Endothelial cell of umbilical vein (primary cell): Measurements from ENCODE around the gene PLA2G1B.

ENCODE experiments used
- EZH2 ChIP-seq: IDR thresholded peaks from 2 replicates; pipeline ENCODE4 v1.6.1; 2012; ENCODE audit warnings: borderline replicate concordance, low read depth, mild to moderate bottlenecking, moderate library complexity, low read length, inconsistent platforms; ENCODE audit not compliant: severe bottlenecking
- POLR2A ChIP-seq: IDR thresholded peaks from 2 replicates; pipeline ENCODE4 v1.6.1; 2012; ENCODE audit warnings: low read depth, mild to moderate bottlenecking, control low read depth, low read length

- TF ChIP-seq POLR2A (peak; percentile 89), EZH2 (no peak)
Observed at GRCh38 chr12:120317224-120318105, 10.1 kb downstream of the PLA2G1B start.
